ENCODE measurements around the gene KIF25.

DNA sequence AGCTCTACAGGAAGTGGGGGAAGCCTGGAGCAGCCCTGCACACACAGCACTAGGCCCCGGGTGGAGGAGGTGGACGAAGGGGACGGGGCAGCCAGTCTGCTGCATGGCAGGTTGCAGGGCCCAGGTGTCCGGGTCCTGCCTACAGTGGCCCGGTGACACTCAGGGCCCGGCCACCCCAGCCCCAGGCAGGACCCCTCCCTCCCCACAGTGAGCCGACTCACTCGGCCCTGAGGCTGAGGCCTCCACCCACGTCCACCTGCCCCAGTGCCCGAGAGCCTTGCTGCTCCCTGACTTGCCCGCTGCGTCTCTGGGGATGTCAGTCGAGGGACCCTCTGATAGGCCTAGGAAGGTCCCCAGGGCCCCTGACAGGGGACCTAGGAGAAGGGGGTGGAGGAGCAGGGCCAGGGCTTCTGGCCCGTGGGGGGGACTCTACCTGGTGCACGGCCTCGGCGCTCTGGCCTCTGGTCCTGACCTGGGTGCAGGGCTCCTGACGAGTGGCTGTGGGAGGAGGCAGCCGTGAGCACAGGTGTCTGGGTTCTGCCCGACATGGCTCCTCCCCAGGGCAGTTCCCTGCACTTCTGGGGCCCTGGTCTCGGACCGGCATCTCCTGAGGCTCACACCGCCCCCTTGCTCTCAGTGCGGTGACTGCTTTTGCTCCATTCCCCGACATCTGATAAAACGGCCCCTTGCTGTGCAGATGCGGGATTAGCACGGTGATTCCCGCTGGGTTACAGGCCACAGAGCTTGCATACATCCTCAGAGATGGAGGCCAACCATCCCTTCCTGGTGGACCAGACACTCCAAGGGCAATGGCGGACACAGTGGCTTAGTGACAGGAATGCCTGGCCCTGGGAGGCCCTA is 61.5 kb downstream of the KIF25 start:
- no peak for TF ChIP-seq POLR2A (IDR thresholded peaks at IDR 0.05; ENCODE audit: low read depth)
- TF ChIP-seq, protein P1, sequence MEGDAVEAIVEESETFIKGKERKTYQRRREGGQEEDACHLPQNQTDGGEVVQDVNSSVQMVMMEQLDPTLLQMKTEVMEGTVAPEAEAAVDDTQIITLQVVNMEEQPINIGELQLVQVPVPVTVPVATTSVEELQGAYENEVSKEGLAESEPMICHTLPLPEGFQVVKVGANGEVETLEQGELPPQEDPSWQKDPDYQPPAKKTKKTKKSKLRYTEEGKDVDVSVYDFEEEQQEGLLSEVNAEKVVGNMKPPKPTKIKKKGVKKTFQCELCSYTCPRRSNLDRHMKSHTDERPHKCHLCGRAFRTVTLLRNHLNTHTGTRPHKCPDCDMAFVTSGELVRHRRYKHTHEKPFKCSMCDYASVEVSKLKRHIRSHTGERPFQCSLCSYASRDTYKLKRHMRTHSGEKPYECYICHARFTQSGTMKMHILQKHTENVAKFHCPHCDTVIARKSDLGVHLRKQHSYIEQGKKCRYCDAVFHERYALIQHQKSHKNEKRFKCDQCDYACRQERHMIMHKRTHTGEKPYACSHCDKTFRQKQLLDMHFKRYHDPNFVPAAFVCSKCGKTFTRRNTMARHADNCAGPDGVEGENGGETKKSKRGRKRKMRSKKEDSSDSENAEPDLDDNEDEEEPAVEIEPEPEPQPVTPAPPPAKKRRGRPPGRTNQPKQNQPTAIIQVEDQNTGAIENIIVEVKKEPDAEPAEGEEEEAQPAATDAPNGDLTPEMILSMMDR (IDR thresholded peaks at IDR 0.05): no peak
- TF ChIP-seq EP300 (IDR thresholded peaks at IDR 0.05): no peak
- TF ChIP-seq POLR2AphosphoS5 (IDR thresholded peaks at IDR 0.05): no peak
